HFF-Myc (cell line): ENCODE measurements around the gene ARHGAP42.

Experiments
- DNase-seq: peaks from one replicate; pipeline ENCODE4 v3.0.0-alpha.2; 2011; ENCODE audit warnings: low read depth; ENCODE audit errors: extremely low read depth
- H3K4me3 ChIP-seq: replicated peaks from 2 replicates; pipeline ENCODE4 v1.5.1; 2011; ENCODE audit warnings: low read depth, mild to moderate bottlenecking, control low read depth, low read length
- CTCF ChIP-seq: IDR thresholded peaks from 2 replicates; pipeline ENCODE4 v1.5.1; 2012; ENCODE audit warnings: mild to moderate bottlenecking, low read depth, low read length, control low read depth; ENCODE audit errors: missing control alignments

Gene ARHGAP42

GRCh38 chr11:100860318-100861155 is 173.4 kb downstream of the ARHGAP42 start:
- DNase-seq, result no peak
- TF ChIP-seq CTCF, result no peak
- H3K4me3 ChIP-seq, result no peak overlapping the region

GRCh38 chr11:100861212-100861611 is 174.1 kb downstream of the ARHGAP42 start:
- H3K4me3 ChIP-seq, result no peak overlapping the region
- TF ChIP-seq CTCF, result no peak
- no peak for DNase-seq

- TF ChIP-seq CTCF, result no peak
- peak; percentile 86 for DNase-seq
- no peak overlapping the region for H3K4me3 ChIP-seq
Measured at GRCh38 chr11:100863080-100863581, 176.0 kb downstream of the ARHGAP42 start.

- TF ChIP-seq CTCF, result no peak
- no peak overlapping the region for H3K4me3 ChIP-seq
- DNase-seq, result no peak
Measured at GRCh38 chr11:100865443-100866065, 178.5 kb downstream of the ARHGAP42 start.

GRCh38 chr11:100866453-100866852 is 179.4 kb downstream of the ARHGAP42 start:
- no peak overlapping the region for H3K4me3 ChIP-seq
- no peak for DNase-seq
- TF ChIP-seq CTCF, result no peak

GRCh38 chr11:100867606-100868005 is 180.5 kb downstream of the ARHGAP42 start:
- DNase-seq, result no peak
- no peak for TF ChIP-seq CTCF
- H3K4me3 ChIP-seq, result no peak overlapping the region
